Measurements from ENCODE around the gene ZKSCAN8.
A peak's percentile ranks its signal among the peaks of the same experiment; 100 is the strongest.

Gene ZKSCAN8

DNA sequence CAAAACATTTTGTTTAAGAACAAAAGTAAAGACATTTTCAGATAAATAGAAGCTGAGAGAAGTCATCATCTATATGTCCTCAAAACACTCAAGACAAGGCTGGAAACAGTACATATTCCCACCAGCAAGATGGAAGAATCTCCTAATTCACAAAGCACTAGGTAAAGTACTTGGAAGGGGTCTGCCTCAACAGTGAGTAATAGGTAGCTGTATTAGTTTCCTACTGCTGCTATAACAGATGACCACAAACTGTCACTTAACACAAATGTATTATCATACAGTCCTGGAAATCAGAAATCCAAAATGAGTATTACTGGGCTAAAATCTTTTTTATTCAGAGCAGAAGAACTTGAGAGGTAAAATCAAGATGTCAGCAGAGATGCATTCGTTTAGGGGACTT is 40.6 kb downstream of the ZKSCAN8 start:
- no peak overlapping the region for H3K27ac ChIP-seq (ENCODE audit: low read depth, low read length)

DNA sequence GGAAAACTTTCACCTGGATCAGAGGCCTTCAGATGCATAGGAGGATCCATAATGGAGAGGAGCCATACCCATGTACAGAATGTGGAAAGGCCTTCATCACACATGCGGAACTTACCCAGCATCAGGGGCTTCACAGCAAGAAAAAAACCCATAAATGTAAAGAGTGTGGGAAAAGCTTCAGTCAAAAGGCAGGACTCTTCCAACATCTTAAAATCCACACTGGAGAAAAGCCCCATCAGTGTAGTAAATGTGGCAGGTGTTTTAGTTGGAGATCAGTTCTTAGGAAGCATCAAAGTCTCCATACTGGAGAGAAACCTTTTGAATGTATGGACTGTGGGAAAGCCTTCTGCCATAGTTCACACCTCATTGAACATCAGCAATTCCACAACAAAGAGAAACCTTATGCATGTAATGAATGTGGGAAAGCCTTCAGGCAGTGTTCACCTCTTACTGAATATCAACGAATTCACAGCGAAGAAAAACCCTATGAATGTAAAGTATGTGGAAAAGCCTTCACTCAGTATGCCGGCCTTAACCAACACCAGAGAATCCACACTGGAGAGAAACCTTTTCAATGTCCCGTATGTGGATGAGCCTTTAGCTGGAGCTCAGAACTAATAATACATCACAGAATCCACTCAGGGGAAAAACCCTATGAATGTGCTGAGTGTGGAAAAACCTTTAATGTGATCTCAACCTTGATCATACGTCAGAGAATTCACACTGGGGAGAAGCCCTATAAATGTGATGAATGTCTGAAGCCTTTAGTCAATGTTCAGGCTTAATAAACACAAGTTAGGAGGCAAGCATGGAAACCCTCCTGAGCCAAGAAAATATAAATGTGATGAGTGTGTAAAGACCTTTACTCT is 46.7 kb downstream of the ZKSCAN8 start:
- no peak overlapping the region for H3K27ac ChIP-seq (ENCODE audit: low read depth, low read length)
- H3K36me3 ChIP-seq (ENCODE audit: control insufficient read depth, insufficient read depth, low read length), result no peaks in the 10 kb centered on the region
- no peak overlapping the region for H3K9ac ChIP-seq (ENCODE audit: low read length)
- no peaks in the 10 kb centered on the region for H3K27me3 ChIP-seq (ENCODE audit: control insufficient read depth, insufficient read depth, low read length)
- H3K4me1 ChIP-seq (ENCODE audit: control insufficient read depth, insufficient read depth, low read length), result no peaks in the 10 kb centered on the region
- H3K4me3 ChIP-seq (ENCODE audit: low read length), result no peak overlapping the region

More for the DNA sequence above, 40.6 kb downstream of the ZKSCAN8 start:
- no peaks in the 10 kb centered on the region for H3K36me3 ChIP-seq (ENCODE audit: control insufficient read depth, insufficient read depth, low read length)
- no peaks in the 10 kb centered on the region for H3K27me3 ChIP-seq (ENCODE audit: control insufficient read depth, insufficient read depth, low read length)
- no peaks in the 10 kb centered on the region for H3K4me1 ChIP-seq (ENCODE audit: control insufficient read depth, insufficient read depth, low read length)
- no peak overlapping the region for H3K9ac ChIP-seq (ENCODE audit: low read length)
- no peak overlapping the region for H3K4me3 ChIP-seq (ENCODE audit: low read length)

DNA sequence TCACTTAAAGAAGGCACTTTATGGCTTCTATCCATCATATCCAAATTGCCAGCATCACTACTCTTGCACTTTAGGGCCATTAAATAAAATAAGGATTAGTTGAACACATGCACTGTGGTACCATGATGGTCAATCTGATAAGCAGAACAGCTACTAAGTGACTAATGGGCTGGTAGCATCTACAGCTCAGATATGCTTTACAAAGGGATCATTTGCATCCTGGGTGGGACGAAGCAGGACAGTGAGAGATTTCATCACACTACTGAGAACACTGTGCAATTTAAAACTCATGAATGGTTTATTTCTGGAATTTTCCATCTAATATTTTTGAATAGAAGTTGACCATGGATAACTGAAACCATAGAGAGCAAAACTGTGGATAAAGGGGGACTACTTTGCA is 58.3 kb downstream of the ZKSCAN8 start:
- H3K4me3 ChIP-seq (ENCODE audit: low read length), result no peak overlapping the region
- no peaks in the 10 kb centered on the region for H3K4me1 ChIP-seq (ENCODE audit: control insufficient read depth, insufficient read depth, low read length)
- no peak overlapping the region for H3K9ac ChIP-seq (ENCODE audit: low read length)
- no peaks in the 10 kb centered on the region for H3K36me3 ChIP-seq (ENCODE audit: control insufficient read depth, insufficient read depth, low read length)
- no peaks in the 10 kb centered on the region for H3K27me3 ChIP-seq (ENCODE audit: control insufficient read depth, insufficient read depth, low read length)
- H3K27ac ChIP-seq (ENCODE audit: low read depth, low read length), result no peak overlapping the region

DNA sequence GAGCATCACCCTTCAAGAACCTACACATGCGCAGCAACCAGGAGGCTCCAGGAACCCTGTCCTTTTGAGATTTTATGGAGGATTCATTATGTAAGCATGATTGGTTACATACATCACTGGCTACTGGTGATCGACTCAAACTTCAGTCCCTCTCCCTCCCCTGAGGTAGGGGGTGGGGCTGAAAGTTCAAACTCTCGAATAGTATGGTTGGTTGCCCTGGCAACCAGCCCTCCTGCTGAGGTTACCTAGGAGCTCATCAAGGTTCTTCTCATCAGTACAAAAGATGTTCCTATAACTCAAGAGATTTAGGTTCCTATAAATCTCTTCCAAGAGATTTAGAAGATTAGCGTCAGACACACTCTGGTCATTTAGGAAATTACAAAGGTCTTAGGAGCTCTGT is 61.5 kb downstream of the ZKSCAN8 start:
- no peak overlapping the region for H3K9ac ChIP-seq (ENCODE audit: low read length)
- H3K27ac ChIP-seq (ENCODE audit: low read depth, low read length), result no peak overlapping the region
- peaks cover 4% of the 10 kb centered on the region for H3K27me3 ChIP-seq (ENCODE audit: control insufficient read depth, insufficient read depth, low read length)
- H3K36me3 ChIP-seq (ENCODE audit: control insufficient read depth, insufficient read depth, low read length), result no peaks in the 10 kb centered on the region
- no peak overlapping the region for H3K4me3 ChIP-seq (ENCODE audit: low read length)
- no peaks in the 10 kb centered on the region for H3K4me1 ChIP-seq (ENCODE audit: control insufficient read depth, insufficient read depth, low read length)

DNA sequence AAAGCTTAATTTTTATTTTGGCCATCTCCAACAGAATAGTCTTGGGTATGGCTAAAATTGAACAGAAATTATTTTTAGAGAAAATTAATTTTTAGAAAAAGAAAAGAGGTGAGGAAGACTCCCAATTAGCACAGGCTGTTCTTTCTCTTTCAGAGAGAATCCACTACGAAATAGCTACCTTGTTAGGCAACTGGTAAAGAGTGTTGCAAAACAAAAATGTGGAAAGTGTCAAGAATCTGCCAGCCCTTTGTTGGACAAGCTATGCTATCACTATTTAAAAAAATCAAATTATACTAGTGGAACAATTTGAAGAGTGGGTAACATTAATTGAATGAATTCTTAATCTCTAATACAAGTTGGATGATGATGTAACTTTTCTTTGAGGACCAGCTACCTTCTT is 64.2 kb downstream of the ZKSCAN8 start:
- Histone ChIP-seq H3K27ac (ENCODE audit: low read depth, low read length) (no peak overlapping the region), H3K27me3 (ENCODE audit: control insufficient read depth, insufficient read depth, low read length) (peaks cover 13% of the 10 kb centered on the region), H3K36me3 (ENCODE audit: control insufficient read depth, insufficient read depth, low read length) (no peaks in the 10 kb centered on the region), H3K4me3 (ENCODE audit: low read length) (no peak overlapping the region), H3K9ac (ENCODE audit: low read length) (no peak overlapping the region), H3K4me1 (ENCODE audit: control insufficient read depth, insufficient read depth, low read length) (no peaks in the 10 kb centered on the region)

DNA sequence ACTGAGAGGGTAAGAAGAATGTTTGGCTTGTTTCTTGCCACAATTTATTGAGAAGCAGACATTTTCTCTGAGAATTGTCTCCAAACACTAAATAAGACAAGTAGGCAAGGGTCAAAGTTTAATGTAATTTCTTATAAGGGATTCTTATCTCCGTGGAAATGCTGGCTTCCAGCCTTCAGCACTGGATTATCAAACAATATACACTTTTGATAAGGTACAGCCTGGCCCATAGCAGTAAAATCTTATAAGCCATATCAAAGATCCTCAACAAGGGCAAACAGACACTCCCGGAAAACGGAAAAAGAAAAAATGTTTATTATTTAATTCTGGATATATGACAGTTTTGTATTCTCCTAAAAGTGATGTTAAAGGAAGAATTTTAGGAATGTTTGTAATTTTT is 64.8 kb downstream of the ZKSCAN8 start:
- Histone ChIP-seq H3K4me1 (ENCODE audit: control insufficient read depth, insufficient read depth, low read length) (no peaks in the 10 kb centered on the region), H3K36me3 (ENCODE audit: control insufficient read depth, insufficient read depth, low read length) (no peaks in the 10 kb centered on the region), H3K4me3 (ENCODE audit: low read length) (no peak overlapping the region), H3K27me3 (ENCODE audit: control insufficient read depth, insufficient read depth, low read length) (peaks cover 13% of the 10 kb centered on the region), H3K9ac (ENCODE audit: low read length) (no peak overlapping the region), H3K27ac (ENCODE audit: low read depth, low read length) (no peak overlapping the region)

DNA sequence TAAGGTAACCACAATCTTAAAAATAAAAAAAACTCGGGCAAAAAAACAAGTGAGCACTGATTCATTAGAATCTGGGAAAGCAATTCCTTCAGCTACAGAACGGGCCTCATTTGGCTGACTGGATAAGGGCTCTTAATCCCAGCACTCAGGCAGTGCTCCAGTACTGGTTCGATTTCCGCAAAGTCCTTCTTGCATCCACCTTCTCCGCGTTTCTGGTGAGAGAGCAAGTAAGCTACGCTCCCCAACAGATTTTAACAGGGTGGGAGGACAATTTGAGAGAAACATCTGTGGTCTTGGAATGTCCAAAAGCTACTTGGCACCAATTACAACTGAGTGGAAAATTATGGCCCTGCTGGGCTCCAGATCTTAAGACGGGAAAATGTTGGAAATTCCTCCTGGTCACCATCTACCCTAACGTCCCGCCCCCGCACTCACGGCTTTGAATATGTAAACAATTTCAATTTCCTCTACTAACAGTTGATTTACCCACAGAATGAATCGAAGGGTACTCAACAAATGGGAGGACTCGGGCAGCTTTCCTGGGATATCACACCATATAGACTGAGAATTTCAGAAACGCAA is 65.3 kb downstream of the ZKSCAN8 start:
- H3K36me3 ChIP-seq (ENCODE audit: control insufficient read depth, insufficient read depth, low read length), result no peaks in the 10 kb centered on the region
- no peaks in the 10 kb centered on the region for H3K4me1 ChIP-seq (ENCODE audit: control insufficient read depth, insufficient read depth, low read length)
- no peak overlapping the region for H3K27ac ChIP-seq (ENCODE audit: low read depth, low read length)
- no peak overlapping the region for H3K9ac ChIP-seq (ENCODE audit: low read length)
- peaks cover 17% of the 10 kb centered on the region for H3K27me3 ChIP-seq (ENCODE audit: control insufficient read depth, insufficient read depth, low read length)
- H3K4me3 ChIP-seq (ENCODE audit: low read length), result peak overlapping the region; percentile 48

DNA sequence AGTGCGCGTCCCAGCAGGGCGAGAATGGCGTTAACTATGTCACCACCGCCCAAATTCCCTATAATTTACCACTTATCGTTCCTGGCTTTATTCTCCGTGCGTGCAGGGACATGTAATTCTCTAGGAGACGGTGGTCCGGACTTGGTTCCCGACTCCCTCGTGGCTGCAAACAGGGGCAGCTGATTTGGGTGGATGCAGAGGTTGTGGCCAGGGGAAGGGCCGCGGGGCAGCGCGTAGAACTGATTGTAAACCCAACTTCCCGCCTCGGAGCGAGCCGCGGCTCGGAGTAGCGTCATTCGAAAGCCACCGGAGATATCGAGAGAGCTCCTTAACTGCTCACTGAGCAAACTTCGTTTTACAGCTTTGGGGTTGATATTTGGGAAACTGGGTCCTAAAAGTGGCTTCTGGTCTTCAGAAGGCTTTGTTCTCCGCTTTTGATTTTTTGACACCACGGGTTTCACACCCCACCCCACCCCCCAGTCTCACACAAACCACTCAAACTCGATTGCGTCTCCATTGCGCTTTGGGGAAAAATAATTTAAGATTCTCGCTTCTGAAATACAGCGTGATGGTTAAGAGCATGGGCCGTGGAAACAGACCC is 65.9 kb downstream of the ZKSCAN8 start:
- H3K9ac ChIP-seq (ENCODE audit: low read length), result no peak overlapping the region
- H3K4me1 ChIP-seq (ENCODE audit: control insufficient read depth, insufficient read depth, low read length), result no peaks in the 10 kb centered on the region
- peak overlapping the region; percentile 48 for H3K4me3 ChIP-seq (ENCODE audit: low read length)
- H3K27ac ChIP-seq (ENCODE audit: low read depth, low read length), result no peak overlapping the region
- no peaks in the 10 kb centered on the region for H3K36me3 ChIP-seq (ENCODE audit: control insufficient read depth, insufficient read depth, low read length)
- peaks cover 17% of the 10 kb centered on the region for H3K27me3 ChIP-seq (ENCODE audit: control insufficient read depth, insufficient read depth, low read length)

DNA sequence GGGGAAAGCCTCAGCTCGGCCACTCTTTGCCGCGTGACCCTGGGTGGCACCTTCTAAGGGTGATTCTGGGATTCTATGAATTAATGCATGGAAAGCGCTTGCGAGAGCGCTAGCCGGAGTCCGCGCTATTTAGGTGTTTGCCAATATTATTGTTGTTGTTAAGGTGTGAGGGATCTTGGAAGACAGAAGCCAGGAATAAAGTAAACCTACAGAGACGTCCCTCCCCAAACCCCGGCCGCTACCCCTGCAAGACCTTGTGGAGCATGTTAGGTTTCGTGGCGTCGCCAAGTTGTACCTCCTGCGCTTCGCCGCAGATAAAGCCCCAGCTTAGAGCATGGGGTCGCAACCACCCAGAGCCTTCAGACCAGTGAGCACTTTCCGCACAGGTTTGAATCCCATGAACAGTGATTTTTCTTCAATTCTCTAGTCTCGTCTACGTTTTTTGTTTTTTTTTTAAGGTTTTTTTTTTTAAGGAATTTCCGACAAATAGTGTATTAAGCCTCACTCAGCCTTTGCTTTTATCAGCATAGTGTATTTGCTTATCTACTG is 66.5 kb downstream of the ZKSCAN8 start:
- Histone ChIP-seq H3K27ac (ENCODE audit: low read depth, low read length) (no peak overlapping the region), H3K36me3 (ENCODE audit: control insufficient read depth, insufficient read depth, low read length) (no peaks in the 10 kb centered on the region), H3K4me1 (ENCODE audit: control insufficient read depth, insufficient read depth, low read length) (no peaks in the 10 kb centered on the region), H3K4me3 (ENCODE audit: low read length) (peak overlapping the region; percentile 48), H3K9ac (ENCODE audit: low read length) (no peak overlapping the region), H3K27me3 (ENCODE audit: control insufficient read depth, insufficient read depth, low read length) (peaks cover 17% of the 10 kb centered on the region)
